Gastrocnemius medialis (tissue), 4 donors: Measurements from ENCODE around the gene RAB6B.

Experiments used
- POLR2A ChIP-seq, 2 donors: fragments of 450-650 bp; IDR thresholded peaks; one replicate each; pipeline ENCODE4 v1.6.1; 2017; ENCODE audit warnings: antibody characterized with exemption in 2 of 2, mild to moderate bottlenecking in 2 of 2, moderate library complexity in 2 of 2
- TF ChIP-seq, protein P1 (sequence below), 5 experiments: fragments of 450-650 bp in 3 of 5; fragments of 200-600 bp in 2 of 5; sonication (generic) in 2 of 5; IDR thresholded peaks in 4 of 5; conservative IDR thresholded peaks in 1 of 5; 1 replicate in 4 of 5; 2 replicates in 1 of 5; pipeline ENCODE4 v1.5.1; 2016 to 2019; ENCODE audit warnings: antibody characterized with exemption in 5 of 5, mild to moderate bottlenecking in 3 of 5, moderate library complexity in 3 of 5

GRCh38 chr3:133831966-133832801, 63.5 kb downstream of the RAB6B start:
- TF ChIP-seq, protein P1, sequence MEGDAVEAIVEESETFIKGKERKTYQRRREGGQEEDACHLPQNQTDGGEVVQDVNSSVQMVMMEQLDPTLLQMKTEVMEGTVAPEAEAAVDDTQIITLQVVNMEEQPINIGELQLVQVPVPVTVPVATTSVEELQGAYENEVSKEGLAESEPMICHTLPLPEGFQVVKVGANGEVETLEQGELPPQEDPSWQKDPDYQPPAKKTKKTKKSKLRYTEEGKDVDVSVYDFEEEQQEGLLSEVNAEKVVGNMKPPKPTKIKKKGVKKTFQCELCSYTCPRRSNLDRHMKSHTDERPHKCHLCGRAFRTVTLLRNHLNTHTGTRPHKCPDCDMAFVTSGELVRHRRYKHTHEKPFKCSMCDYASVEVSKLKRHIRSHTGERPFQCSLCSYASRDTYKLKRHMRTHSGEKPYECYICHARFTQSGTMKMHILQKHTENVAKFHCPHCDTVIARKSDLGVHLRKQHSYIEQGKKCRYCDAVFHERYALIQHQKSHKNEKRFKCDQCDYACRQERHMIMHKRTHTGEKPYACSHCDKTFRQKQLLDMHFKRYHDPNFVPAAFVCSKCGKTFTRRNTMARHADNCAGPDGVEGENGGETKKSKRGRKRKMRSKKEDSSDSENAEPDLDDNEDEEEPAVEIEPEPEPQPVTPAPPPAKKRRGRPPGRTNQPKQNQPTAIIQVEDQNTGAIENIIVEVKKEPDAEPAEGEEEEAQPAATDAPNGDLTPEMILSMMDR (IDR thresholded peaks at IDR 0.05 in 4 of 5, conservative IDR thresholded peaks at IDR 0.05 in 1 of 5) = no peak
- TF ChIP-seq POLR2A (IDR thresholded peaks at IDR 0.05) = no peak
